ENCODE data around the gene LGR6. TPM values are rescaled to one million over a fixed set of nuclear protein-coding genes. Genes with fewer than 3 reads are reported as not detected.

LGR6 gene
- polyA plus RNA-seq, 1 donor from 2014 or later = not detected

DNA sequence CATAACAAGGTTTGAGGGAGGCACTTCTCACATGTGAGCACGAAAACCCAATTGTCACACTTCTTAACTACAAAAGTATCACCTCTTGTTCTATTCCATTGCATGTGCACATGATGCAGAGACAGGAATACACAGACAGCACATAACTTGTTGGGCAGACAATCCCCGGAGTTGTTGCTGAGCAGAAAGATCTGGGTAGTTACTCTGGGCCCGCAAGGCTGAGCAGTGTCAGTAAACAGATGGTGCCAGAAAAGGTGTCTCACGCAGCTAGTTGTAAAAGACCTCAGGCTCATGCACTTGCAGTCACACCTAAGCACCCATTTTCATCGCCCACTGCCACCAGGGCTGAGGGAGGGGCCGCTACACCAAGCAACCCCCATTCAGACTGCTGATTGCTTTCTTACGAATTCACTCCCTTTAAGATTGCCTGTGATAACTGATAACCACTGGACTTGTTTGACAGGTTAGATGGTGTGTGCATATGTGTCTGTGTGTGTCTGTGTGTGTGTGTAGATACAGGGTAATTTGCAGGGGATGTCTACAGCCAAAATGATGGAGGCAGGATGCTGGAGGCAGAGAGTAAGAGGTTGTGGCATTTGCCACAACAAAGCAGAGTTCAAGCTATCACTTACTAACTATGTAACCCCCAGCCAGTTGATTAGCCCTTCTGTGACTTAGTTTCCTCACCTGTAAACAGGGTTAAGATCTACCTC is 4.2 kb downstream of the LGR6 start:
- Histone ChIP-seq H4K20me1 (ENCODE audit: insufficient read depth) (no peaks in the 10 kb centered on the region), H3F3A (ENCODE audit: insufficient read depth, low read length, poor library complexity, severe bottlenecking) (no peaks in the 10 kb centered on the region)

DNA sequence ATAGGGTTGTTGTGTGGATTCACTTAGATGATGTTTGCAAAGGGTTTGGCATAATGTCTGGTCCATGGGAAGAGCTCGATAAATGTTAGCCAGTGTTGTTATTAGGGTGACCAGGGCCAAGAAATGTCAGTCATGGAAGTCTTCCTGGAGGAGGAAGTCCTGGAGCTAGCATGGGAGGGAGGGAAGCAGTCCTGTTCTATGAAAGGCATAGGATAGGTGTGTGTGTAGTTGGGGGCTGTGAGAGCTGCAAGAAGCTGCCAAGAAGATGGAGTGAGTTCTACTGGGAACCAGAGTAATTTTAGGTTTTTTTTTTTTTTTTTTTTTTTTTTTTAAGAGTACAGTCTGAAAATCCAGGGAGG is 4.7 kb downstream of the LGR6 start:
- Histone ChIP-seq H2AFZ (ENCODE audit: low read depth, low read length) (no peak overlapping the region), H3K4me2 (ENCODE audit: low read length) (no peak overlapping the region), H3K27me3 (ENCODE audit: insufficient read depth, low read depth, low read length) (peaks cover 25% of the 10 kb centered on the region), H3K9me3 (ENCODE audit: low read length) (no peaks in the 10 kb centered on the region), H4K20me1 (ENCODE audit: insufficient read depth) (no peaks in the 10 kb centered on the region), H3K4me3 (ENCODE audit: low read length) (no peak overlapping the region), H3K9ac (ENCODE audit: low read length) (no peak overlapping the region), H3K27ac (ENCODE audit: low read length) (no peak overlapping the region), H3K36me3 (ENCODE audit: insufficient read depth, low read length) (no peaks in the 10 kb centered on the region), H3K9me2 (ENCODE audit: insufficient read depth, low read length) (no peaks in the 10 kb centered on the region), H3F3A (ENCODE audit: insufficient read depth, low read length, poor library complexity, severe bottlenecking) (no peaks in the 10 kb centered on the region), H3K79me2 (replicated peaks; ENCODE audit: insufficient read depth, low read length) (no peaks in the 10 kb centered on the region)
- TF ChIP-seq, protein P1, sequence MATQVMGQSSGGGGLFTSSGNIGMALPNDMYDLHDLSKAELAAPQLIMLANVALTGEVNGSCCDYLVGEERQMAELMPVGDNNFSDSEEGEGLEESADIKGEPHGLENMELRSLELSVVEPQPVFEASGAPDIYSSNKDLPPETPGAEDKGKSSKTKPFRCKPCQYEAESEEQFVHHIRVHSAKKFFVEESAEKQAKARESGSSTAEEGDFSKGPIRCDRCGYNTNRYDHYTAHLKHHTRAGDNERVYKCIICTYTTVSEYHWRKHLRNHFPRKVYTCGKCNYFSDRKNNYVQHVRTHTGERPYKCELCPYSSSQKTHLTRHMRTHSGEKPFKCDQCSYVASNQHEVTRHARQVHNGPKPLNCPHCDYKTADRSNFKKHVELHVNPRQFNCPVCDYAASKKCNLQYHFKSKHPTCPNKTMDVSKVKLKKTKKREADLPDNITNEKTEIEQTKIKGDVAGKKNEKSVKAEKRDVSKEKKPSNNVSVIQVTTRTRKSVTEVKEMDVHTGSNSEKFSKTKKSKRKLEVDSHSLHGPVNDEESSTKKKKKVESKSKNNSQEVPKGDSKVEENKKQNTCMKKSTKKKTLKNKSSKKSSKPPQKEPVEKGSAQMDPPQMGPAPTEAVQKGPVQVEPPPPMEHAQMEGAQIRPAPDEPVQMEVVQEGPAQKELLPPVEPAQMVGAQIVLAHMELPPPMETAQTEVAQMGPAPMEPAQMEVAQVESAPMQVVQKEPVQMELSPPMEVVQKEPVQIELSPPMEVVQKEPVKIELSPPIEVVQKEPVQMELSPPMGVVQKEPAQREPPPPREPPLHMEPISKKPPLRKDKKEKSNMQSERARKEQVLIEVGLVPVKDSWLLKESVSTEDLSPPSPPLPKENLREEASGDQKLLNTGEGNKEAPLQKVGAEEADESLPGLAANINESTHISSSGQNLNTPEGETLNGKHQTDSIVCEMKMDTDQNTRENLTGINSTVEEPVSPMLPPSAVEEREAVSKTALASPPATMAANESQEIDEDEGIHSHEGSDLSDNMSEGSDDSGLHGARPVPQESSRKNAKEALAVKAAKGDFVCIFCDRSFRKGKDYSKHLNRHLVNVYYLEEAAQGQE (IDR thresholded peaks at IDR 0.05; ENCODE audit: borderline replicate concordance) = no peak
- no peak for TF ChIP-seq TAF1 (IDR thresholded peaks at IDR 0.05; ENCODE audit: low read depth)
- TF ChIP-seq, protein P2, sequence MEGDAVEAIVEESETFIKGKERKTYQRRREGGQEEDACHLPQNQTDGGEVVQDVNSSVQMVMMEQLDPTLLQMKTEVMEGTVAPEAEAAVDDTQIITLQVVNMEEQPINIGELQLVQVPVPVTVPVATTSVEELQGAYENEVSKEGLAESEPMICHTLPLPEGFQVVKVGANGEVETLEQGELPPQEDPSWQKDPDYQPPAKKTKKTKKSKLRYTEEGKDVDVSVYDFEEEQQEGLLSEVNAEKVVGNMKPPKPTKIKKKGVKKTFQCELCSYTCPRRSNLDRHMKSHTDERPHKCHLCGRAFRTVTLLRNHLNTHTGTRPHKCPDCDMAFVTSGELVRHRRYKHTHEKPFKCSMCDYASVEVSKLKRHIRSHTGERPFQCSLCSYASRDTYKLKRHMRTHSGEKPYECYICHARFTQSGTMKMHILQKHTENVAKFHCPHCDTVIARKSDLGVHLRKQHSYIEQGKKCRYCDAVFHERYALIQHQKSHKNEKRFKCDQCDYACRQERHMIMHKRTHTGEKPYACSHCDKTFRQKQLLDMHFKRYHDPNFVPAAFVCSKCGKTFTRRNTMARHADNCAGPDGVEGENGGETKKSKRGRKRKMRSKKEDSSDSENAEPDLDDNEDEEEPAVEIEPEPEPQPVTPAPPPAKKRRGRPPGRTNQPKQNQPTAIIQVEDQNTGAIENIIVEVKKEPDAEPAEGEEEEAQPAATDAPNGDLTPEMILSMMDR (IDR thresholded peaks at IDR 0.05; ENCODE audit: poor library complexity, severe bottlenecking) = no peak
- no peak for TF ChIP-seq SMC3 (conservative IDR thresholded peaks at IDR 0.05; ENCODE audit: poor library complexity)
- no peak for TF ChIP-seq MXI1 (conservative IDR thresholded peaks at IDR 0.05; ENCODE audit: poor library complexity, severe bottlenecking)
- TF ChIP-seq RAD21 (conservative IDR thresholded peaks at IDR 0.05) = no peak
- TF ChIP-seq EZH2 (IDR thresholded peaks at IDR 0.05; ENCODE audit: borderline replicate concordance, insufficient read depth, low read length, poor library complexity, severe bottlenecking) = no peak
- no peak for TF ChIP-seq EP300 (conservative IDR thresholded peaks at IDR 0.05; ENCODE audit: poor library complexity, severe bottlenecking)
- TF ChIP-seq POLR2AphosphoS5 (IDR thresholded peaks at IDR 0.05) = no peak

More for the DNA sequence above, 4.2 kb downstream of the LGR6 start:
- no peak overlapping the region for H3K27ac ChIP-seq (ENCODE audit: low read length)
- no peak overlapping the region for H3K9ac ChIP-seq (ENCODE audit: low read length)
- H2AFZ ChIP-seq (ENCODE audit: low read depth, low read length) = no peak overlapping the region
- H3K79me2 ChIP-seq (replicated peaks; ENCODE audit: insufficient read depth, low read length) = no peaks in the 10 kb centered on the region
- H3K9me2 ChIP-seq (ENCODE audit: insufficient read depth, low read length) = no peaks in the 10 kb centered on the region
- peaks cover 30% of the 10 kb centered on the region for H3K27me3 ChIP-seq (ENCODE audit: insufficient read depth, low read depth, low read length)
- H3K36me3 ChIP-seq (ENCODE audit: insufficient read depth, low read length) = no peaks in the 10 kb centered on the region
- H3K9me3 ChIP-seq (ENCODE audit: low read length) = no peaks in the 10 kb centered on the region
- H3K4me2 ChIP-seq (ENCODE audit: low read length) = no peak overlapping the region
- no peak for TF ChIP-seq POLR2AphosphoS5 (IDR thresholded peaks at IDR 0.05)
- TF ChIP-seq, protein P1 (IDR thresholded peaks at IDR 0.05; ENCODE audit: borderline replicate concordance) = no peak
- no peak for TF ChIP-seq EZH2 (IDR thresholded peaks at IDR 0.05; ENCODE audit: borderline replicate concordance, insufficient read depth, low read length, poor library complexity, severe bottlenecking)
- TF ChIP-seq TAF1 (IDR thresholded peaks at IDR 0.05; ENCODE audit: low read depth) = no peak
- TF ChIP-seq EP300 (conservative IDR thresholded peaks at IDR 0.05; ENCODE audit: poor library complexity, severe bottlenecking) = no peak
- TF ChIP-seq, protein P2 (IDR thresholded peaks at IDR 0.05; ENCODE audit: poor library complexity, severe bottlenecking) = no peak
- no peak for TF ChIP-seq RAD21 (conservative IDR thresholded peaks at IDR 0.05)
- TF ChIP-seq SMC3 (conservative IDR thresholded peaks at IDR 0.05; ENCODE audit: poor library complexity) = no peak
- no peak for TF ChIP-seq MXI1 (conservative IDR thresholded peaks at IDR 0.05; ENCODE audit: poor library complexity, severe bottlenecking)
- no peak overlapping the region for H3K4me3 ChIP-seq (ENCODE audit: low read length)
